GM19351 (cell line): ENCODE results near the gene ARHGEF1.

Experiments
- ATAC-seq: cut with Tn5 transposase; IDR thresholded peaks from one replicate; pipeline ENCODE4 v1.9.1; 2021; ENCODE audit warnings: mild to moderate bottlenecking, moderate library complexity; ENCODE audit not compliant: unreplicated experiment

ARHGEF1 gene

DNA sequence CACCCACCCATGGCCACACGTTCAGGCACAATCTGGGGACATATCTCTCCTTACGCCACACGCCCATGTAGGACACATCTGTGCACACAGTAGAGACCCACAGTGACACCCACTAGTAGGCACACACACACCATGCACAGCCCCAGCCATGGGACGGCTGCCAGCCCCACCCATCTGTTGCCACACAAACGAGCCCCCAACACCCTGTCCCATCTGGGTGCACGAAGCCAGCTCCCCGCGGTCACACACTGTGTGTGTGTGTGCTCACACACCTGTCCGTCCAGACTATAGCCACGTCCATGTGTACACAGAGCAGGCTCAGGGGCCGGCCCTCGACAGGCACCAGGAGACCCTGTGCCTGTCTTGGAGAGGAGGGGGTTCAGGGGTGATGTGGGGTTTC lies 34.7 kb downstream of the ARHGEF1 start:
- no peak for ATAC-seq

DNA sequence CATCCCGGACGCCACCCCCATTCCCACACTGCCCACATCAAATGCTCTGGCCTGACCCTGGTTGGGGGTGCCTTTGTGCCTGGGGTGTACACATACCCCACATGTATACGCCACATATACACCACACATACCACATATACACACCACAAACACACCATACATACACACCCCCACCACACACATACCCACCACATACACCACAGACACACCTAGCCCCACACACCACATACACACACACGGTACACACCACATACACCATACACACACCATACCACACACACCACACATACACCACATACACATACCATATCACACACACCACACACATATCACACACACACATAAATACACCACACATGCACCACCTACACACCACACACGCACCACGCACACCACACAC lies 35.1 kb downstream of the ARHGEF1 start:
- ATAC-seq: no peak

DNA sequence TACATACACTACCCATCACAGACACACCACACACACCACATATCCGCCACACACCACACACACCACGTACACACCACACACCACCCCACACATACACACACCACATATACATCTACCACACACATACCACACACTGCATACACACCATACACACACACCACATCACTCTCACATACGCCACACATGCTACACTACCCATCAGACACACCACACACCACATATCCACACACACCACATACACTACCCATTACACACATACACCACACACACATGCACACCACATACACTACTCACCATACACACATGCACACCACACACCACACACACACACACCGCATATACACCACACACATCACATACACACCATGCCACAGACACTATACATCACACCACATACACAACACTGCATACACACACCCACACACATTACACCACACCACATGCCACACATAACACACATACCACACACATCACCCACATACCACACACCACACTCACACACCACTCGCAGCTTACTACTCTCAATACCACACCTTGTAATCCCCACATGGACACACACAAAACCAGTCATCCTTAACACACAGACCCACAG lies 35.8 kb downstream of the ARHGEF1 start:
- ATAC-seq: no peak

DNA sequence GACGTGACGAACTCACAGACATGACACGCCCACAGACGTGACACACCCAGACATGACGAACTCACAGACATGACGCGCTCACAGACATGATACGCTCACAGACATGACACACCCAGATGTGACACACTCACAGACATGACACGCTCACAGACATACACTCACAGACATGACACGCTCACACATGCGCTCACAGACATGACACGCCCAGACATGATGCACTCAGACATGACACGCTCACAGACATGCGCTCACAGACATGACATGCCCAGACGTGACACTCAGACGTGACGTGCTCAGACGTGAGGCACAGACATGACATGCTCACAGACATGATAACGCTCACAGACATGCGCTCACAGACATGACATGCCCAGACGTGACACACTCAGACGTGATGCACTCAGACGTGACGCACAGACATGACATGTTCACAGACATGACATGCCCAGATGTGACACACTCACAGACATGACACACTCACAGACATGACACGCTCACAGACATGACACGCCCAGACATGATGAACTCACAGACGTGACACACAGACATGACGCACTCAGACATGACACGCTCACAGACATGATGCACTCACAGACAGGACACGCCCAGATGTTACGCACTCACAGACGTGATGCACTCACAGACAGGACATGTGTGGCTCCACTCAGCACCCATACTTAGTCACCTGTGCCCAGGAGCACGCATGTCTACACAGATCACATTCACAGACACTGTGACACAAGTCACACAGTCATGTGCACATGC lies 37.1 kb downstream of the ARHGEF1 start:
- ATAC-seq: no peak

DNA sequence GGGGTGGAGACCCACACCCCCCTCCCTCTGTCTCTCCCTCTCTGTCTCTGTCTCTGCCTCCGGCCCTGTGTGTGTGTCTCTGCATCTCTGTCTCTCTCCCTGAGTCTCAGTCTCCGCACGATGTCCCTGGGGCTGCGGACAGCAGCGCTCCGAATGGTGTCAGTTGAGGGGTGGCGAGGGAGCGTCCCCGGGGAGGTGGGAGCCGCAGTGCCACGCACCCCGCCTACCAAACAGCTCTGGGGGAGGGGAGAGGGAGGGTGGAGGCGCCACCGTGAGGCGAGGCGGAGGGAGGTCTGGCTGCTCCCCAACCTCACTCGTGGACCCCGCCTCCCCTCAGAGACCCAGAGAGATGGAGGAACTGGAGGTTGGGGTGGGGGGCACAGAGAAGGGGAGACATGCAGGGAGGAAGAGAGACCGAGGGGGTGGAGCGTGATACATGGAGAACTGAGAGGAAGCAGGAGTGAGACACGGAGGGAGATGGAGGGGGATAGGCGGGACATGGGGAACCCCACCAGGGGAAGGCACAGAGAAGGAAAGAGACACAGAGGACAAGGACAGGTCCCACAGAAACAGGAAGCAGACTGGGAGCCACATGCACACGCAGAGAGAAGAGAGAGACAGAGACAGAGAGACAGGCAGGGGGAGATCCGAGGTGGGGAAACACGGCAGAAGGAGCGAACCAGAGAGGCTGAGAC lies 38.0 kb downstream of the ARHGEF1 start:
- no peak for ATAC-seq

DNA sequence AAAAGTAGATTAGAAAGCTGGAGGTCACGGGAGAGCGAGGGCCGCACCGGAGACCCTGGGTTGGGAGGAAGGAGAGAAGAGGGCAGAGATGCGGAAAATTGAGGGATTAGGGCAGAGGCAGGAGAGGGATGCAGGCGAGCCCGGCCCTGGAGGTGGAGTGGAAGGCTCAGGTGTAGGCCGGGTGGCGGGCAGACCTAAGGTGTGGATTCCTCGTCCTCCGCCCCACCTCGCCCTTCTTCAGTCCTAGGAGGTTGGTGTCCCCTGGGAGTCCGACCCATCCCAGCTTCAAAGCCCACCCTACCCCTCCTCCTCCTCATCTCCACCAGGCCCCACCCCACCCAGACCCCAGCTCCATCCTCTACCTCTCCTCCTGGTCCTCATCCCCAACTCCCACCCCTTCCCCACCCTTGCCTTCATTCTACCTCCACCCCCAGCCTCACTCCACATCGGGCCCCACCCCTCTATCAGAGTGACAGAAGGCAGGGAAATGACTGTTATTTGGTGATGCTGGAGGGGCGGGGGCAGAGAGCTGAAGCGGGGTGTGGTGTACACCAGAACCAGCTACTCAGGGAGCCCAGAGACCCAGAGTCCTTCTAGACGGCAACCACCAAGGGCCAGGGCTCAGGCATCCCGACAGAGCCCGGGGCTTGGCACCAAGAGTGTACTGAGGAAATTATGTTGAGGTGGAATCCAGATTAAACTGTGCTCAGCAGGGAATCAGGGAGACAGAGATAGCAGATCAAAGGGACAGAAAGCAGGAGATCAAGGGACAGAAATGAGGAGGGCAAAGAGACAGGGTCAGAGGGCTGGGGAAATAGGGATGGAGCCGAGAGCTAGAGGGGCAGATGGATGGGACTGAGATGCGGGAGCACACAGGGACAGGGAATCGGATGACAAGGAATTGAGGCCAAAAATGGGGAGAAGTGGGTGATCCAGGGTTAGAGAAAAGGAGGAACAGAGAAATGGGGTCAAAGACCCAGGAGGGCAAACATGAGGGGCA lies 38.9 kb downstream of the ARHGEF1 start:
- no peak for ATAC-seq

DNA sequence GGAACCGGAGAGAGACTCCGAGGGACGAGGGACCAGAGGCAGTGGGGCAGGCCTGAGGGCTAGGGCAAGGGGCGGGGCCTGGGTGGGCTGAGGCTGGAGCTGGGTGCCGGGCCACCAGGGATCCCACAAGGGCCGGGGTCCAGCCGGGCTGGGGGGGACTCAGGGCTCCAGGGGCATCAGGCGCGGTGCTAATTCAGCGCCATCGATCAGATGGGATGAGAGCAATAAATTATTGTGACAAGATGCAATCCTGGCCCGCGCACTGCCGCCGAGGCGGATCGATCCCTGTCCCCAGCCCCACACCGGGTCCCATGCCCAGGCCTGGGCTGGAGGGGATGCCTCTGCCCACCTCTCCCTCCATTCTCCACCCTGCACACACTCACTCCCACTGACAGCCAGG lies 39.6 kb downstream of the ARHGEF1 start:
- ATAC-seq: no peak

DNA sequence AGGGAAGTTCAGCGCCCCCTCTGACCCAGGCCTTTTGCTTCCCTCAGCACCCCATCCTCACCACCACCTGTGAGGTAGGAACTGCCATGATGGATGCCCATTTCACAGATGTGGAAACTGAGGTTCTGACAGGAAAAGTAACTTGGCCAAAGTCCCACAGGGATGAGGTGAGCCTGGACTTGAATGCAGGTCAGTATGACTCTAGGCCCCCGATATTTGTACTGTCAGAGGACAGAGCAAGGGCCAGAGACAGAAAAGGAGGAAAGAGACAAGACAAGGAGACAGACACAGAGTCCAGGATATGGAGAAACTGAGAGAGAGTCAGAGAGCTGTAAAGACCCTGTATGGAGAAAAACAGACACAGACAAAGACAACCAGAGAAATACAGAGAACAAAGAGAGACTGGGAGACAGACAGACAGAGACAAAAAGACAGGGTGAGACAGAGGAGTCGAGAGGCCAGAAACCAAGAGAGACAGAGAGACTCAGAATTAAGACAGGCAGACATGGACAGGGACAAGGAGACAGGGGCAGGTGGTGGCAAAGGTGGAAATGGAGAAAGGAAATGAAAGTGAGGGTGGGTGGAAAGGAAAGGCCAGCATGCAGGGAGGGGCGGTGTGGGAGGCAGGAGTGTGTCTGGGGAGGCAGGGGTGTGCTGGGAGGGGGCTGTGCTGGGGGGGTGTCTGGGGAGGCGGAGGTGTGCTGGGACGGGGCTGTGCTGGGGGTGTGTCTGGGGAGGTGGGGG lies 40.2 kb downstream of the ARHGEF1 start:
- ATAC-seq: no peak

DNA sequence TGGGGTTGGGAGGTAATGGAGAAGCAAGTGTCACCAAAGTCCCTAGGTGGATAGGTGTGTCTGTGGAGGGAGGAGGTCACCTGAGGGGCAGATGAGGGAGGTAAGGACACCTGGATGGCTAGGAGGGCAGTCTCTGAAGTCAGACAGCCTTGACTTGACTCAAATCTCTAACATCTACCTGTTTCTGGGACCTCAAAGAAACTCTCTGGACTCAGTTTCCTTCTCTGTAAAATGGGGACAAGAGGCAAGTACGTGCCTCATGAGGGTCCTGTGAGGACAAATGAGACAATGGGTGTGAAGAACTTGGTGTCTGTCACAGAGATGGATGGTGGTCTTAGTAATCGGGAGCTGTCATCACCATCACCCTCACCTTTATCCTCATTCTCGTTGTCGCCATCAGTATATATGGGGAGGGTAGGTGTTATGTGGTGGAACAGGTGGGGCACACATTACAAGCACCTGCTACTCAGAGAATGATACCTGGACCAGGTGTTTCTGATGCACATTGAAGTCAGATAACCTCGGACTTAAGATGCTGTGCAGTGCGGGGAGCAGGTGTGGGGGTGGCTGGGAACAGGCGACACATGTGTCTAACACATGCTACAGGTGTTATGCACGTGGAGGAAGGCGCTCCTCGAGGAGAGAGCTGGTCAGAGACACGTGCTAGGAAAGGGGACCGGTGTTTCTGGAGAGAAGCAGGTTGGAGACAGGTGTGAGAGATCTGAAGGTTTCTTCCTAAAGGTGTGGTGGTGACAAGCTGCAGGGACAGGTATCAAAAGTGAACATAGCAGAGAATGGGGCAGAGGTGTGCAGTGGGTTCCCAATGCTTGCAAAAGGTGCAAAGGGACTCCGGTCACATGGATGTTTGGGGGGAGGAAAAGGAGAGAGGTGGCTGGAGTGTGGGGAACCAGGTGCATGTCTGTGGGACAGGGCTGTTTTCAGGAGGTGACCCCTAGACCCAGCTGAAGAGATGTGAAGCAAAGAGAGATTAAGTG lies 41.5 kb downstream of the ARHGEF1 start:
- no peak for ATAC-seq

DNA sequence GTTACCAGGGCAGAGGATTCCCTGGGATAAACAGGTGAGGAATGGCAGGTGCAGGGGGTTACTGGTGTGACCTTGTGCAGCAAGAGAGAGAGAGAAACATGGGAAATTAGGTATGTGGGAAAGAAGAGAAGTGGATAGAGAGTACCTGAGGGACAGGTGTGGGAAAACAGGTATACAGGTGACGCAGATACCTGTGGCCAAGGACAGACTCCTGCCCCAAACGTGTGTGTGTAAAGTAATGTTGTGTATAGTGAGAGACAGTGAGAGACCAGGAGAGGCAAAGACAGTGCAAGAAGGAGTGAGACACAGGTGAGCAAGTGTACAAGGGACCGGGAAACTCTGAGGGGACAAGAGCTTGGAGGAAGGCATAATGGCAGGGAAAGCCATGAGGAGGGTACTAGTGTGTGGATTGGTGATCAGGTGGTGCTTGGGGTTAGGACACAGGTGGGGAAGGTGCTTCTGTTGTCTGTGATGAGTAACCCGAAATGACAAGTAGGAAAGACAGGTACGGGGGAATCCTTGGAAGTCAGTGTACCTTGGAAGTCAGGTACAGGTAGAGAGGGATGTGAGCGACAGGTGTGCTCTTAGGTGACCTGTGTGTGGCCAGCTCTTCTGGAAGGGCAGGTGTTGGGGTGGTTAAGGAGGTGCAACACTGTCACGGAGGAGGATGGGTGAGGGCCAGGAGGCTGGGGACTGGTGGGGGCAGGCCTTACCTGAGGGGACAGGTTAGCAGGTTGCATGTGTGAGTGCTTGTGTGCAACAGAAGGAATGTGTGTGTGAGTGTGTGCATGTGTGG lies 42.4 kb downstream of the ARHGEF1 start:
- no peak for ATAC-seq

DNA sequence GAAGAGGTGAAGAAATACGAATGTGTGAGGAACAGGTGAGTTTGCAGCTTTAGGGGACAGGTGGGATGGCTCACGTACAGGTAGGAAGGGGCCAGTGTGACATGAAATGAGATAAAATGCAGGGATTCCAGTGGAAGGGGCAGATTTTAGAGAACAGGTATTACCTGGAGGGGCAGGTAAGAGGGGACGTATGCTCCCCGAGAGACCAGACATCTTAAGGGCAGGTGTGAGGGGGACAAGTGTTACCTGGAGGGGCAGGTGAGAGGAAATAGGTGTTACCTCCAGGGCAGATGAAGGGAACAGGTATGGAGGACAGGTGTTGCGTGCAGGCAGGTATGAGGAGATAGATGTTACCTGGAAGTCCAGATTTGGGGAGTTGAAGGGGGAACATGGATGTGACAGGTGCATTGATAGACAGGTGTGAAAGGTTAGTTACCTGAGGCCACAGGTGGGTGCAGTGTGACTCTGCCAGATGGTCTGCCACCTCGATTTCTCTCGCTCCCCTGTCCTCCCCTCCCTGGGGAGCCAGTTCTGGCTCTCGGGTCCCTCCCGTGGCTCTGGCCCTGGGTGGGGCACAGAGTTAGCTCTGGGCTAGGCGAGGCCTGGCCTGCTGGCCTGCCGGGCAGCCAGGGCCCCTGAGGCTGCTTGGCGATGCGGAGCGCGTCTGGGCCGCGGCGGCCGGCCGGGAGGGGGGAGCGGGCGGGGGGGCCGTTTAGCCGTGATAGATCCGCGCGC lies 43.2 kb downstream of the ARHGEF1 start:
- no peak for ATAC-seq

DNA sequence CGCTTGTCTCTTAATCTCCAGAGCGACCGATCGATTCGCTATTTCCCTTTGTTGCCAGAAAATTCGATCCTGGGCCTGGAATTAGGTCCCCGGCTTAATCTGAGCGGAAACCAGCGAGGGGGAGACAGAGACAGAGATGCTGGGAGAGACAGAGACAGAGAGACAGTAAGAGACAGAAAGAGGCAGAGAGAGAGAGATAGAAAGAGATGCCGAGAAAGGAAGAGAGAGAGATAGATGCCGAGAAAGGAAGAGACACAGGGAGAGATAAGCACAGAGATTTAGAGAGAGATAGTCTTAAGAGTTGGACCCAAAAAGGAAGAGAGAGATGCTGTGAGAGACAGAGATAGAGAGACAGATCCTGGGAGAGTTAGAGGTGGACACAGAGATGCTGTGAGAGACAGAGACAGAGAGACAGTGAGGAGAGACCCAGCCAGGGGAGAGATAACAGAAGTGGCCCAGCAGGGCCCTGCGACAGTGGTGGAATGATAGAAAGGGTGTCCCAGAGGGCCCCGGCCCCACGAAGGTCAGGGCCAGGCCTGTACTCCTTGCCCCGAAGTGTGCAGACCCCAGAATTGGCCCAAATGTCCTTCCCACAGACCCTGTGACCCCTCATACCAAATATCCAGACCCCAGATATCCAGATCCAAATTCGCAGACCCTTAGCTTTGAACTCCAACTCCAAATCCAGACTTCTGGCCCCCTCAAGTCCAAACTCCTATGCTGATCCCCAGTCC lies 43.9 kb downstream of the ARHGEF1 start:
- no peak for ATAC-seq

DNA sequence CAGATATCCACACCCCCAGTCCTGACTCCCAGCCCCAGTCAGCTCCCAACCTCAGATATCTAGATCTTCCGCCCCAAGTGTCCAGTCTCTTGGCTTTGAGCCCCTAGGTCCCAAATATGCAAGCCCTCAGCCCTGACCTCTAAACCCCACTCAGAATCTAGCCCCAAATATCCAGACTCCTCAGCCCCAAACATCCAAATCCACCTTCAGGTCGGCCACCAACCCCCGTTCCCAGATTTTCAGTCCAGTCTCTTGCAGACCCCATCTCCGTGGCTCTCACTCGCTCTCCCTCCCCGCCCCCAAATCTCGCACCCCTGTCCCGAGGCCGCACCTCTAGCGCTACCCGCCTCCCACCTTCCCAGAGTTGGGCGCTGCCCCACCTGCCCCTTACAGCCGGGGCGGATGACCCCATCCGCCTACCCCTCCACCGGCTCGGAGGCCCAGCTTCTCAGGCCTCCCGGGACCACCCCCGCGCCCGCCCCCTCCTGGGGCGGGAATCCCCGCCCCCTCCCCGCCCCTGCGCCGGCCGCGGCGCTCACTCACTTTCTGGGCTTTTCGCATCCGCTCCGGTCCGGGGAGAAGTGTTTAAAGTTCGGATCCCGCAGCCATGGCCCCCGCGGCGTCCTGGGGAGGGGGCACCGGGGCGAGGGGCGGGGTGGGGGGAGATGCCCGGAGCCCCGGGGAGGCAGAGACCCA lies 44.7 kb downstream of the ARHGEF1 start:
- no peak for ATAC-seq

DNA sequence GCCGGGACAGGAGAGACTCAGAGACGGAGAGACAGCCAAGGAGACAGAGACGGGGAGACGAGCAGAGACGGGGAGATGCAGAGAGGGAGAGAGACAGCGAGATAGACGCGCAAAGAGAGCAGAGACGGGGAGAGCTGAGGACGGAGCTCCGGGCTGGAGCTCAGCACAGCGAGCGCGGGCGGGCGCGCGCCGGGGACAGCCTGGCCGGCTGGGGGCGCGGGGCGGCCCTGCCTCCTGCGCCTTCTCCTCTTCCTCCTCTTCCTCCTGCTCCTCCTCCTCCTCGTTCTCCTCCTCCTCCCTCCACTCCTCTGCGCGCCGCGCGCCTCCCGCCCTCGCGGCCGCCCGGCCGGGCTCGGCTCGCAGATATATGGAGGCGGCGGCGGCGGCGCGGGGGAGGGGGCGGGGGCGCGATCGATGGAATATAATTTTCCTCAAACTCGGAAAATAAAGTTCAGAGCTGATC lies 45.3 kb downstream of the ARHGEF1 start, which contains the start of gene ERFL:
ERFL (minus strand) TSS at position 229 of the 463 bp plus-strand sequence. CDS start 15,530 bp downstream, outside the sequence.
- no peak for ATAC-seq

DNA sequence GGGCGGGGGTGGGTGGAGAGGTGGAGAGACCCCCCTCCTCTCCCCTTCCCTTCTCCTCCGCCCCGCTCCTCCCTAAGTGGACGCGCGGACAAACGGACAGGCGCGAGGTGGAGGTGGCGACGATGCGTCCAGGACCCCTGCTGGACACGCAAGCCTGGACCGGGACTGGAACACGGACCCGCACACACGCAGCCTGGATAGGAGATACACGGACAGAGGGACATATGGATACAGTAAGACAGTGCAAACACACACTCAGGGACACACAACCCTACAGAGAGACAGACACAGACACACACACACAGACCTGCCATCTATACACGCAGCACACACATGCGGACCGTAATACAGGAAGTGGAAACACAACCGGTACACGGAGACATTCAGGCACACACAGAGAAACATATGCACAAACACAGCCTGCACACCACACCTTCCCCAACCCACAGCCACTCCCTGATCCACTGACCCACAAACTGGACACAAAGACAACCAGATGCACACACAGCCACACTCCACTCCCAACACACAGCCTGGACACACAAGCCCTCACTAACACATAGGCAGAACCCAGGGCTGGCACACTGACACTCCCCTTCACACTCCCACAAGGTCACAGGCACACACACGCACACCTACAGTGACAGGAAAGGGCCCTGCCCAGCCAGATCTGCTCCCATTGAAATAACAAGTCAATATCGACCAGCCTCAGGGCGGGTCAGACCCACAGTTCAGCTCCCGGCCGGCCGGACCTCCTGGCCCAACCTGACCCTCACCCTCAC lies 46.0 kb downstream of the ARHGEF1 start:
- no peak for ATAC-seq
